ENCODE data around the gene ZNRD2. TPM values are rescaled to one million over a fixed set of nuclear protein-coding genes. Genes with fewer than 3 reads are reported as not detected.

ZNRD2 gene
- total RNA-seq, 1 donor from 2014 or later = 40.9 TPM

- Mint-ChIP-seq H3K4me1 (peaks cover 26% of the 10 kb centered on the region), H3K27ac (no peak overlapping the region), H3K4me3 (peak overlapping the region; percentile 32), H3K36me3 (ENCODE audit: low read depth) (no peaks in the 10 kb centered on the region), H3K27me3 (peaks cover 4% of the 10 kb centered on the region), H3K9me3 (no peaks in the 10 kb centered on the region)
- ChIA-PET POLR2A (interaction anchor here (0.8 to 2.1 kb wide), 7 partner anchors 11 to 78 kb away, joined by 3 to 13 read pairs (median 5); partner anchors contain the start of genes EHBP1L1 and ZNRD2), CTCF (interaction anchor here (0.7 to 1.6 kb wide), 4 partner anchors 11 to 20 kb away, joined by 3 to 4 read pairs (median 3); partner anchors contain the start of gene ZNRD2)
- no peak for DNase-seq
- intact Hi-C loops (cut with micrococcal nuclease) = loop anchor here (2.0 kb wide), 1 partner anchor 19 kb away; no protein-coding TSS in a partner anchor
- no peak for TF ChIP-seq CTCF (IDR thresholded peaks at IDR 0.05)
- ATAC-seq (ENCODE audit: low read depth) = no peak
Measured at GRCh38 chr11:65559535-65559934, 10.7 kb upstream of the ZNRD2 start.

GRCh38 chr11:65559951-65560537 lies 10.2 kb upstream of the ZNRD2 start:
- Mint-ChIP-seq H3K4me3 (no peak overlapping the region), H3K36me3 (ENCODE audit: low read depth) (no peaks in the 10 kb centered on the region), H3K9me3 (no peaks in the 10 kb centered on the region), H3K27me3 (peaks cover 4% of the 10 kb centered on the region), H3K4me1 (peaks cover 24% of the 10 kb centered on the region), H3K27ac (no peak overlapping the region)
- ChIA-PET POLR2A (interaction anchor here (0.8 to 2.2 kb wide), 7 partner anchors 10 to 78 kb away, joined by 3 to 13 read pairs (median 4); partner anchors contain the start of genes EHBP1L1 and ZNRD2), CTCF (interaction anchor here (0.9 to 1.2 kb wide), 2 partner anchors 13 to 20 kb away, joined by 3 read pairs; no protein-coding TSS in a partner anchor)
- DNase-seq (no peak), ATAC-seq (ENCODE audit: low read depth) (no peak)
- no peak for TF ChIP-seq CTCF (IDR thresholded peaks at IDR 0.05)
- intact Hi-C loops (cut with micrococcal nuclease) = loop anchor here (2.0 kb wide), 1 partner anchor 19 kb away; no protein-coding TSS in a partner anchor

- no peak overlapping the region for H3K4me3 Mint-ChIP-seq
- H3K9me3 Mint-ChIP-seq = no peaks in the 10 kb centered on the region
- CTCF ChIA-PET = interaction anchor here (0.9 kb wide), 1 partner anchor 14 kb away, joined by 3 read pairs; no protein-coding TSS in a partner anchor
Measured at GRCh38 chr11:65560555-65561418, 9.5 kb upstream of the ZNRD2 start.

GRCh38 chr11:65562020-65562419 lies 8.3 kb upstream of the ZNRD2 start:
- intact Hi-C loops (cut with micrococcal nuclease) = no loop called here
- DNase-seq (no peak), ATAC-seq (ENCODE audit: low read depth) (no peak)
- H3K4me3 Mint-ChIP-seq = no peak overlapping the region
- no peaks in the 10 kb centered on the region for H3K9me3 Mint-ChIP-seq
- ChIA-PET CTCF (interaction anchor here (2.8 kb wide), 1 partner anchor 10 kb away, joined by 12 read pairs; no protein-coding TSS in a partner anchor), POLR2A (interaction anchor here (2.2 kb wide), 1 partner anchor 26 kb away, joined by 4 read pairs; no protein-coding TSS in a partner anchor)
- peaks cover 36% of the 10 kb centered on the region for H3K4me1 Mint-ChIP-seq
- H3K27me3 Mint-ChIP-seq = peaks cover 4% of the 10 kb centered on the region
- peaks cover under 1% of the 10 kb centered on the region for H3K36me3 Mint-ChIP-seq (ENCODE audit: low read depth)
- no peak for TF ChIP-seq CTCF (IDR thresholded peaks at IDR 0.05)
- no peak overlapping the region for H3K27ac Mint-ChIP-seq

More at GRCh38 chr11:65560555-65561418, 9.5 kb upstream of the ZNRD2 start:
- POLR2A ChIA-PET = interaction anchor here (0.7 to 2.2 kb wide), 6 partner anchors 8 to 28 kb away, joined by 3 to 13 read pairs (median 8); partner anchors contain the start of gene ZNRD2
- Mint-ChIP-seq H3K36me3 (ENCODE audit: low read depth) (no peaks in the 10 kb centered on the region), H3K27ac (no peak overlapping the region), H3K4me1 (peaks cover 27% of the 10 kb centered on the region), H3K27me3 (peaks cover 4% of the 10 kb centered on the region)
- ATAC-seq (ENCODE audit: low read depth) (no peak), DNase-seq (no peak)
- no peak for TF ChIP-seq CTCF (IDR thresholded peaks at IDR 0.05)
- intact Hi-C loops (cut with micrococcal nuclease) = no loop called here
